Ovary (tissue), 3 donors: ENCODE data around the gene NR3C1.

Source experiments
- CTCF ChIP-seq, 3 donors: fragments of 450-650 bp in 2 of 3; fragments of 200-600 bp in 1 of 3; IDR thresholded peaks; one replicate each; pipeline versions ENCODE4 v1.5.1 to v1.8.0; 2016 to 2022; ENCODE audit warnings: antibody characterized with exemption in 3 of 3, mild to moderate bottlenecking in 1 of 3
- EP300 ChIP-seq: sonication (generic); formaldehyde crosslinking; IDR thresholded peaks from one replicate; pipeline ENCODE4 v1.6.1; 2017; ENCODE audit warnings: antibody characterized with exemption
- POLR2A ChIP-seq: fragments of 450-650 bp; IDR thresholded peaks from one replicate; pipeline ENCODE4 v1.6.1; 2017; ENCODE audit warnings: antibody characterized with exemption, mild to moderate bottlenecking, moderate library complexity
- donor health status: DM: no; HTN: no; CAD: no.

GRCh38 chr5:143306040-143306439, 97.4 kb downstream of the NR3C1 start:
- TF ChIP-seq CTCF (IDR thresholded peaks at IDR 0.05) (no peak), POLR2A (no peak), EP300 (no peak)
